ENCODE results near the gene CBLN3. TPM values are rescaled to one million over a fixed set of nuclear protein-coding genes. Genes with fewer than 3 reads are reported as not detected.
A peak's percentile ranks its signal among the peaks of the same experiment; 100 is the strongest.

The CBLN3 gene
- total and polyA plus RNA-seq, 7 donors, result 0.38 to 1.5 (median 0.70) TPM

- intact Hi-C loops (cut with DNase I), result no loop called here
- no peak for DNase-seq
- no peak for TF ChIP-seq CTCF (IDR thresholded peaks at IDR 0.05)
- no peak overlapping the region for H3K27ac ChIP-seq
- H3K9me3 ChIP-seq, result no peaks in the 10 kb centered on the region
- H3K27me3 ChIP-seq (ENCODE audit: insufficient read depth in 3 of 3, low read length in 2 of 3), result peaks cover 0 to 5% (median 0%) of the 10 kb centered on the region in 3 donors
- no peak overlapping the region for H3K4me3 ChIP-seq
- H3K36me3 ChIP-seq (ENCODE audit: insufficient read depth in 1 of 2, low read depth in 1 of 2), result no peaks in the 10 kb centered on the region
- H3K4me1 ChIP-seq, result no peaks in the 10 kb centered on the region
- WGBS, 3 donors, result 75 to 80% (median 80%) methylated on average over 4 of the region's 4 CpGs
- ATAC-seq, result no peak
These were observed 7.2 kb downstream of the CBLN3 start for GRCh38 chr14:24422261-24422660.

- intact Hi-C loops (cut with DNase I), result no loop called here
- 48 to 50% (median 49%) methylated on average over 6 of the region's 6 CpGs for WGBS, 3 donors
- no peaks in the 10 kb centered on the region for H3K4me1 ChIP-seq
- no peak overlapping the region for H3K4me3 ChIP-seq
- TF ChIP-seq CTCF (IDR thresholded peaks at IDR 0.05), result no peak
- no peaks in the 10 kb centered on the region for H3K9me3 ChIP-seq
- ATAC-seq (peak in 1 of 4 donors; percentile 30), DNase-seq (no peak)
- H3K36me3 ChIP-seq (ENCODE audit: insufficient read depth in 1 of 2, low read depth in 1 of 2), result no peaks in the 10 kb centered on the region
- H3K27me3 ChIP-seq (ENCODE audit: insufficient read depth in 3 of 3, low read length in 2 of 3), result peaks cover 0 to 5% (median 0%) of the 10 kb centered on the region in 3 donors
- H3K27ac ChIP-seq, result no peak overlapping the region
These were observed 11.0 kb downstream of the CBLN3 start for GRCh38 chr14:24418492-24418873.

- DNase-seq (no peak), ATAC-seq (no peak)
- Histone ChIP-seq H3K4me3 (no peak overlapping the region), H3K27me3 (ENCODE audit: insufficient read depth in 3 of 3, low read length in 2 of 3) (peaks cover 0 to 5% (median 0%) of the 10 kb centered on the region in 3 donors), H3K36me3 (ENCODE audit: insufficient read depth in 1 of 2, low read depth in 1 of 2) (no peaks in the 10 kb centered on the region), H3K27ac (no peak overlapping the region), H3K9me3 (no peaks in the 10 kb centered on the region), H3K4me1 (no peaks in the 10 kb centered on the region)
- TF ChIP-seq CTCF (IDR thresholded peaks at IDR 0.05), result no peak
- 62 to 81% (median 74%) methylated on average over 6 of the region's 6 CpGs for WGBS, 3 donors
- intact Hi-C loops (cut with DNase I), result no loop called here
These were observed 11.5 kb downstream of the CBLN3 start for GRCh38 chr14:24417832-24418491.

GRCh38 chr14:24416932-24417619 is 12.4 kb downstream of the CBLN3 start:
- TF ChIP-seq CTCF (IDR thresholded peaks at IDR 0.05), result no peak
- Histone ChIP-seq H3K27ac (no peak overlapping the region), H3K4me3 (no peak overlapping the region), H3K27me3 (ENCODE audit: insufficient read depth in 3 of 3, low read length in 2 of 3) (peaks cover 0 to 5% (median 0%) of the 10 kb centered on the region in 3 donors), H3K36me3 (ENCODE audit: insufficient read depth in 1 of 2, low read depth in 1 of 2) (no peaks in the 10 kb centered on the region), H3K4me1 (no peaks in the 10 kb centered on the region), H3K9me3 (no peaks in the 10 kb centered on the region)
- no peak for DNase-seq
- intact Hi-C loops (cut with DNase I), result no loop called here
- 68 to 84% (median 72%) methylated on average over 16 of the region's 16 CpGs for WGBS, 3 donors
- no peak for ATAC-seq
